Activated CD4-positive, alpha-beta T cell treated with anti-CD3 and anti-CD28 coated beads for 36 hours (primary cell): ENCODE measurements around the gene FASTK. TPM values are rescaled to one million over a fixed set of nuclear protein-coding genes. Genes with fewer than 3 reads are reported as not detected.

Experiments
- ATAC-seq: fragments of 200-7000 bp; cut with Tn5 transposase; one replicate; pipeline ENCODE4 v1.10.0; 2021; ENCODE audit warnings: mild to moderate bottlenecking, moderate library complexity
- CTCF ChIA-PET: fragments of 350-600 bp; sonication (Branson Sonifier 250); formaldehyde crosslinking; loops from one replicate; lab custom pipeline; 2021; ENCODE audit warnings: antibody characterized with exemption; lab: Charles Lee
- POLR2A ChIA-PET: fragments of 350-600 bp; sonication (Branson Sonifier 250); formaldehyde crosslinking; loops from one replicate; lab custom pipeline; 2021; ENCODE audit warnings: antibody characterized with exemption, inconsistent platforms; lab: Charles Lee
- DNase-seq: peaks from one replicate; pipeline ENCODE4 v3.0.0-alpha.2; 2020
- H3K27ac Mint-ChIP-seq: one replicate; pipeline ENCODE4 v1.8.0; 2021; ENCODE audit warnings: mixed read lengths
- H3K27me3 Mint-ChIP-seq: one replicate; pipeline ENCODE4 v1.8.0; 2021; ENCODE audit warnings: mixed read lengths
- H3K36me3 Mint-ChIP-seq: one replicate; pipeline ENCODE4 v1.8.0; 2021; ENCODE audit warnings: low read depth, mixed read lengths
- H3K4me1 Mint-ChIP-seq: one replicate; pipeline ENCODE4 v1.8.0; 2021; ENCODE audit warnings: mixed read lengths
- H3K4me3 Mint-ChIP-seq: one replicate; pipeline ENCODE4 v1.8.0; 2021; ENCODE audit warnings: mild to moderate bottlenecking, moderate library complexity, mixed read lengths
- H3K9me3 Mint-ChIP-seq: one replicate; pipeline ENCODE4 v1.8.0; 2021; ENCODE audit warnings: low read depth, mixed read lengths
- intact Hi-C, 2 experiments: fragments of 100-400 bp; cut with DNase I in 1 of 2; cut with micrococcal nuclease in 1 of 2; formaldehyde crosslinking; loops; one replicate each; pipeline versions ENCODE4 v1.14.2 to v1.15.1; 2022 to 2024; cut with DNase I, micrococcal nuclease
- total RNA-seq, 2 experiments: library from RNA; stranded (reverse); gene quantifications; one replicate each; pipeline ENCODE4 v1.2.3, GENCODE V29; 2021

Gene FASTK
- total RNA-seq, 2 experiments from 2014 or later: 56.6 to 56.7 TPM

GRCh38 chr7:151071032-151071866 is 9.4 kb downstream of the FASTK start:
- H3K4me3 Mint-ChIP-seq: no peak overlapping the region
- H3K36me3 Mint-ChIP-seq: peaks cover 21% of the 10 kb centered on the region
- H3K27me3 Mint-ChIP-seq: no peaks in the 10 kb centered on the region
- H3K4me1 Mint-ChIP-seq: no peaks in the 10 kb centered on the region
- ChIA-PET CTCF (no interaction called here), POLR2A (interaction anchor here (0.5 kb wide), 1 partner anchor 451 kb away, joined by 10 read pairs; no protein-coding TSS in a partner anchor)
- intact Hi-C loops: no loop called here
- DNase-seq: no peak
- no peak for ATAC-seq
- H3K9me3 Mint-ChIP-seq: no peaks in the 10 kb centered on the region
- no peak overlapping the region for H3K27ac Mint-ChIP-seq

DNA sequence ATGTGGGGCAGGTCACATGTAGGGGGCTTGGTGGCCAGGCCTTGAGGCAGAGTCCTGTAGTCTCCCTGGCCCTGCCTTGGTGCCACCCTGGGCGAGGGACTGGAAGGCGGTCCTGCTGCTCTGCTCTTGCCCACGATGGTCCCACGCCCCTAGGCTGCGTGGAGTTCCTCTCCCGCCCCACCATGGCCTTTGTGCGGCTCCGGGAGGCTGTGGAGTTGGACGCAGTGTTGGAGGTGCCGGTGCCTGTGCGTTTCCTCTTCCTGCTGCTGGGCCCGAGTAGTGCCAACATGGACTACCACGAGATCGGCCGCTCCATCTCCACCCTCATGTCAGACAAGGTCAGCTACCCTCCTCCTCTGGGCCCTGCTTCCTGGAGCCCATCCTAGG is 10.0 kb downstream of the FASTK start:
- Mint-ChIP-seq H3K36me3 (peaks cover 22% of the 10 kb centered on the region), H3K27me3 (no peaks in the 10 kb centered on the region), H3K4me1 (no peaks in the 10 kb centered on the region), H3K9me3 (no peaks in the 10 kb centered on the region), H3K27ac (no peak overlapping the region), H3K4me3 (no peak overlapping the region)
- intact Hi-C loops: no loop called here
- ATAC-seq (no peak), DNase-seq (no peak)
- ChIA-PET POLR2A (no interaction called here), CTCF (no interaction called here)

GRCh38 chr7:151069841-151070573 is 10.6 kb downstream of the FASTK start:
- H3K4me3 Mint-ChIP-seq: no peak overlapping the region
- H3K4me1 Mint-ChIP-seq: no peaks in the 10 kb centered on the region
- H3K9me3 Mint-ChIP-seq: no peaks in the 10 kb centered on the region
- CTCF ChIA-PET: no interaction called here
- ATAC-seq: no peak
- no peak for DNase-seq
- H3K36me3 Mint-ChIP-seq: peaks cover 22% of the 10 kb centered on the region
- intact Hi-C loops: no loop called here
- POLR2A ChIA-PET: no interaction called here
- no peaks in the 10 kb centered on the region for H3K27me3 Mint-ChIP-seq
- no peak overlapping the region for H3K27ac Mint-ChIP-seq

GRCh38 chr7:151068069-151068773 is 12.4 kb downstream of the FASTK start:
- H3K27me3 Mint-ChIP-seq: no peaks in the 10 kb centered on the region
- H3K4me1 Mint-ChIP-seq: no peaks in the 10 kb centered on the region
- POLR2A ChIA-PET: no interaction called here
- no peak overlapping the region for H3K27ac Mint-ChIP-seq
- no peak for DNase-seq
- CTCF ChIA-PET: interaction anchor here (0.6 to 1.7 kb wide), 3 partner anchors 24 to 124 kb away, joined by 3 to 4 read pairs (median 4); no protein-coding TSS in a partner anchor
- H3K36me3 Mint-ChIP-seq: peaks cover 24% of the 10 kb centered on the region
- intact Hi-C loops: no loop called here
- no peak for ATAC-seq
- H3K4me3 Mint-ChIP-seq: no peak overlapping the region
- no peaks in the 10 kb centered on the region for H3K9me3 Mint-ChIP-seq

GRCh38 chr7:151066273-151066974 is 14.2 kb downstream of the FASTK start:
- Mint-ChIP-seq H3K9me3 (no peaks in the 10 kb centered on the region), H3K4me3 (no peak overlapping the region), H3K36me3 (peaks cover 21% of the 10 kb centered on the region), H3K27me3 (no peaks in the 10 kb centered on the region), H3K4me1 (peaks cover 5% of the 10 kb centered on the region), H3K27ac (no peak overlapping the region)
- intact Hi-C loops: no loop called here
- ATAC-seq: no peak
- ChIA-PET CTCF (interaction anchor here (1.5 kb wide), 1 partner anchor 45 kb away, joined by 3 read pairs; no protein-coding TSS in a partner anchor), POLR2A (no interaction called here)
- DNase-seq: no peak

- CTCF ChIA-PET: interaction anchor here (1.5 kb wide), 1 partner anchor 45 kb away, joined by 3 read pairs; no protein-coding TSS in a partner anchor
- peaks cover 18% of the 10 kb centered on the region for H3K36me3 Mint-ChIP-seq
- DNase-seq (no peak), ATAC-seq (no peak)
- no peak overlapping the region for H3K4me3 Mint-ChIP-seq
- intact Hi-C loops: no loop called here
- H3K27ac Mint-ChIP-seq: no peak overlapping the region
- no peaks in the 10 kb centered on the region for H3K9me3 Mint-ChIP-seq
- POLR2A ChIA-PET: interaction anchor here (0.6 kb wide), 1 partner anchor 15 kb away, joined by 3 read pairs; no protein-coding TSS in a partner anchor
- H3K27me3 Mint-ChIP-seq: no peaks in the 10 kb centered on the region
- H3K4me1 Mint-ChIP-seq: peaks cover 12% of the 10 kb centered on the region
These were observed 15.1 kb downstream of the FASTK start for GRCh38 chr7:151065516-151065915.

- CTCF ChIA-PET: interaction anchor here (1.1 kb wide), 1 partner anchor 45 kb away, joined by 3 read pairs; no protein-coding TSS in a partner anchor
- no peaks in the 10 kb centered on the region for H3K9me3 Mint-ChIP-seq
- H3K4me1 Mint-ChIP-seq: peaks cover 12% of the 10 kb centered on the region
- H3K27me3 Mint-ChIP-seq: no peaks in the 10 kb centered on the region
- POLR2A ChIA-PET: interaction anchor here (0.6 kb wide), 1 partner anchor 15 kb away, joined by 3 read pairs; no protein-coding TSS in a partner anchor
- ATAC-seq (no peak), DNase-seq (no peak)
- intact Hi-C loops: no loop called here
- H3K36me3 Mint-ChIP-seq: peaks cover 17% of the 10 kb centered on the region
- no peak overlapping the region for H3K4me3 Mint-ChIP-seq
- H3K27ac Mint-ChIP-seq: no peak overlapping the region
These were observed 15.6 kb downstream of the FASTK start for GRCh38 chr7:151064993-151065392.

GRCh38 chr7:151064454-151064853 is 16.2 kb downstream of the FASTK start:
- H3K4me1 Mint-ChIP-seq: peaks cover 12% of the 10 kb centered on the region
- ATAC-seq (no peak), DNase-seq (no peak)
- peaks cover 14% of the 10 kb centered on the region for H3K36me3 Mint-ChIP-seq
- H3K27me3 Mint-ChIP-seq: no peaks in the 10 kb centered on the region
- H3K27ac Mint-ChIP-seq: no peak overlapping the region
- no peak overlapping the region for H3K4me3 Mint-ChIP-seq
- H3K9me3 Mint-ChIP-seq: no peaks in the 10 kb centered on the region
- CTCF ChIA-PET: interaction anchor here (0.5 to 1.1 kb wide), 2 partner anchors 46 to 304 kb away, joined by 3 read pairs; no protein-coding TSS in a partner anchor
- intact Hi-C loops: no loop called here
- POLR2A ChIA-PET: no interaction called here

DNA sequence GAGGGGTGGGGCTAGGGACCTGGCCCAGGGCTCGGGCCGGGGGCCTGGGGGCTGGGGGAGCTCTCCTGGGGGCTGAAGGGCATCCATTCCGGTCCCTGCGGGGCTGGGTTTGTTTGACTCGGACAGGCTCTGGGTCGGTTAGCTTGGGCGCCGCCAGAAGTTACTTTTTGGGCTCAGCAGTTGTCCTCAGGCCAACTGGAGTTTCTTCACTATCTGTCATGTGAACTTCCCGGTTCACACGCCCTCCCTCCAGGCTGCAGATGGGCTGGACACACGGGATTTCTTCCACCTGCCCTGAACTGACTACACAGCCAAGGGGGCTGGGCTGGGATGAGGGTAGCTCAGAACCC is 17.4 kb downstream of the FASTK start:
- Mint-ChIP-seq H3K4me3 (no peak overlapping the region), H3K4me1 (peaks cover 20% of the 10 kb centered on the region), H3K36me3 (peaks cover 12% of the 10 kb centered on the region), H3K27ac (no peak overlapping the region), H3K9me3 (no peaks in the 10 kb centered on the region), H3K27me3 (no peaks in the 10 kb centered on the region)
- CTCF ChIA-PET: interaction anchor here (1.1 kb wide), 1 partner anchor 46 kb away, joined by 3 read pairs; no protein-coding TSS in a partner anchor
- POLR2A ChIA-PET: interaction anchor here (0.9 kb wide), 1 partner anchor 17 kb away, joined by 3 read pairs; the partner anchor contains the start of gene FASTK
- DNase-seq (no peak), ATAC-seq (no peak)
- intact Hi-C loops: no loop called here

DNA sequence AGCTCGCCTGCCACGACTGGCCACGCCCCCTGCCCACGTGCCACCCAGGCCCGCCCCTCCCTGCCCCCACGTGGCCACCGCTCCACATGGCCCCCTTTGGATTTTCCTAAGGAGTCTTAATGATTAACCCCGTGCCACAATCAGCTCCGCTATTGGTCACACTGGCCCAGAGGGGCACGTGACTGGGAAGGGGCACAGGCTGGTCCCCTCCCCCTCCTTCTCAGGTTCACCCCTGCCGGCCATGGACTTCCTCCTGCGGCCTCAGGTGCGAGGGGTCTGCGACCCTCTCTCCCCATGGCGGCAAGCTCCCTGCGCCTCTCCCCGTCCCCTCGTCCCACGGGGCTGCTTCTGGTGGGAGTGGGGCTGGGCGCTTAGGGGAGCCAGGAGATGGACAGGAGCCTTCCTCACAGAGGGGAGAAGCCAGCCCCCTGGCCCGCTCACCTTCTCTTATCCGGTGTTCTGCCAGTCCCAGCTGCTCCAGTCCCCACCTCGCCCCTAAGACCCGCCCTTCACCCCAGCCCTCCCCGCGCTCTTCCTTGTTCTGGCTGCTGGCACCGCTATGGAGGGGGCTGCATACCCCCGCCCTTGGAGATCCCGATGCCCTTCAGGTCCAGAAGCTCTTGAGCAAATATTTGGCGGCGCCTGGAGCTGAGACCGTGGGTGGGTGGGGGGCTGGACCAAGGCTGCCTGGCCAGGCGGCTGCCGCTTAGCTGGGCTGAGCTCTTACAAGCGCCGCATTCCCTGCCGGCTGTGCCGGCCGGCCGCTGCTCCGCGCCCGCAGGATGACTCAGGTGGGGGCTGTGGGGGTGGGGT is 18.0 kb downstream of the FASTK start:
- POLR2A ChIA-PET: interaction anchor here (0.9 kb wide), 1 partner anchor 18 kb away, joined by 3 read pairs; the partner anchor contains the start of gene FASTK
- H3K36me3 Mint-ChIP-seq: peaks cover 10% of the 10 kb centered on the region
- H3K9me3 Mint-ChIP-seq: no peaks in the 10 kb centered on the region
- no peaks in the 10 kb centered on the region for H3K27me3 Mint-ChIP-seq
- DNase-seq: no peak
- intact Hi-C loops: no loop called here
- CTCF ChIA-PET: interaction anchor here (1.1 kb wide), 1 partner anchor 45 kb away, joined by 3 read pairs; no protein-coding TSS in a partner anchor
- no peak for ATAC-seq
- H3K27ac Mint-ChIP-seq: no peak overlapping the region
- peaks cover 20% of the 10 kb centered on the region for H3K4me1 Mint-ChIP-seq
- no peak overlapping the region for H3K4me3 Mint-ChIP-seq
